Hematopoietic multipotent progenitor cell treated with erythropoietin and hydrocortisone succinate and interleukin-3 and kit ligand, for 4 days (in vitro differentiated cells): ENCODE measurements around the gene CASS4.
A peak's percentile ranks its signal among the peaks of the same experiment; 100 is the strongest.
"Not testable (repeated sequence)": the region's sequence is repeated elsewhere in the genome, so short reads cannot be mapped to it uniquely, and the experiment has no call there.

Experiments used
- DNase-seq: peaks from one replicate; pipeline ENCODE4 v3.0.0-alpha.2; 2015

The CASS4 gene

GRCh38 chr20:56411759-56412472, at the start of gene CASS4:
Gene CASS4 (plus strand): TSS chr20:56412260. CDS start chr20:56412459, 199 bp downstream.
- DNase-seq = peak; percentile 96

GRCh38 chr20:56362833-56363413, 49.1 kb upstream of the CASS4 start:
- peak; percentile 97 for DNase-seq

- DNase-seq = no peak
Measured at GRCh38 chr20:56363491-56363890, 48.6 kb upstream of the CASS4 start.

GRCh38 chr20:56368351-56369134, 43.5 kb upstream of the CASS4 start:
- DNase-seq = no peak

- DNase-seq = no peak
Measured at GRCh38 chr20:56369179-56369578, 42.9 kb upstream of the CASS4 start.

- DNase-seq = no peak
Measured at GRCh38 chr20:56371977-56372376, 40.1 kb upstream of the CASS4 start.

- no peak for DNase-seq
Measured at GRCh38 chr20:56372850-56373249, 39.2 kb upstream of the CASS4 start.

GRCh38 chr20:56373942-56374341, 38.1 kb upstream of the CASS4 start:
- DNase-seq = peak; percentile 88

GRCh38 chr20:56376331-56376730, 35.7 kb upstream of the CASS4 start:
- no peak for DNase-seq

GRCh38 chr20:56378386-56378785, 33.7 kb upstream of the CASS4 start:
- no peak for DNase-seq

- DNase-seq = no peak
Measured at GRCh38 chr20:56380375-56380774, 31.7 kb upstream of the CASS4 start.

GRCh38 chr20:56381501-56381900, 30.6 kb upstream of the CASS4 start:
- no peak for DNase-seq

GRCh38 chr20:56382696-56383095, 29.4 kb upstream of the CASS4 start:
- no peak for DNase-seq

GRCh38 chr20:56383334-56383733, 28.7 kb upstream of the CASS4 start:
- no peak for DNase-seq

- no peak for DNase-seq
Measured at GRCh38 chr20:56385130-56385529, 26.9 kb upstream of the CASS4 start.

GRCh38 chr20:56386219-56386618, 25.8 kb upstream of the CASS4 start:
- DNase-seq = no peak

GRCh38 chr20:56388882-56389281, 23.2 kb upstream of the CASS4 start:
- DNase-seq = no peak

GRCh38 chr20:56389807-56390206, 22.3 kb upstream of the CASS4 start:
- DNase-seq = no peak

GRCh38 chr20:56390396-56390795, 21.7 kb upstream of the CASS4 start:
- not testable (repeated sequence) for DNase-seq

- DNase-seq = no peak
Measured at GRCh38 chr20:56391037-56391436, 21.0 kb upstream of the CASS4 start.

- DNase-seq = peak; percentile 43
Measured at GRCh38 chr20:56391596-56392131, 20.4 kb upstream of the CASS4 start.

- DNase-seq = peak; percentile 100
Measured at GRCh38 chr20:56392132-56392880, 19.8 kb upstream of the CASS4 start, which contains the start of the genes AURKA and CSTF1. Gene AURKA (minus strand): TSS chr20:56392215. CDS start chr20:56388197, 4,018 bp downstream. Gene CSTF1 (plus strand): TSS chr20:56392645. CDS start chr20:56395553, 2,908 bp downstream.
